K562 treated with DMSO at 1 percent for 24 hours (cell line): Measurements from ENCODE around the gene MTERF1. TPM values are rescaled to one million over a fixed set of nuclear protein-coding genes. Genes with fewer than 3 reads are reported as not detected.

Experiments used
- total RNA-seq: library from RNA; unstranded; fragments of 300-600 nt; gene quantifications from 2 replicates; pipeline ENCODE4 v1.2.3, GENCODE V29; 2022; ENCODE audit warnings: low read depth; ENCODE audit not compliant: insufficient read depth

The MTERF1 gene
- 6.8 and 10.1 TPM in 2 replicates for total RNA-seq

GRCh38 chr7:91880413-91881241, at the start of gene MTERF1:
MTERF1 (minus strand) TSS chr7:91880702; CDS start chr7:91880083, 619 bp downstream.

Other genes starting within 250 kb of the MTERF1 start
- gene AKAP9, start 60.2 kb upstream of the MTERF1 start, total RNA-seq = 19.2 and 20.9 TPM in 2 replicates